K562 (cell line): Measurements from ENCODE around the gene ALDH16A1. TPM values are rescaled to one million over a fixed set of nuclear protein-coding genes. Genes with fewer than 3 reads are reported as not detected.

Experiments
- ADNP ChIP-seq: fragments of 200-800 bp; sonication (Bioruptor generic); IDR thresholded peaks from 2 replicates; pipeline ENCODE4 v1.6.1; 2016; ENCODE audit warnings: missing genetic modification characterization, missing compliant biosample characterization
- ATF7 ChIP-seq: fragments of 450-650 bp; IDR thresholded peaks from 2 replicates; pipeline ENCODE4 v1.7.1; 2014; ENCODE audit warnings: mild to moderate bottlenecking, moderate library complexity
- BRD9 ChIP-seq: fragments of 450-650 bp; IDR thresholded peaks from 2 replicates; pipeline ENCODE4 v1.6.1; 2018; ENCODE audit warnings: low read depth; ENCODE audit not compliant: partially characterized antibody
- C11orf30 ChIP-seq: fragments of 450-650 bp; IDR thresholded peaks from 2 replicates; pipeline ENCODE4 v1.6.1; 2016; ENCODE audit warnings: low read depth, mild to moderate bottlenecking
- CREBBP ChIP-seq: IDR thresholded peaks from one replicate; pipeline ENCODE4 v1.6.1; 2012; ENCODE audit warnings: low read depth, mild to moderate bottlenecking, control low read depth, inconsistent platforms, low read length
- DEAF1 ChIP-seq: fragments of 450-650 bp; formaldehyde crosslinking; IDR thresholded peaks from 2 replicates; pipeline ENCODE4 v1.4.0; 2020; ENCODE audit warnings: mild to moderate bottlenecking, moderate library complexity
- JUND ChIP-seq, 2 experiments: IDR thresholded peaks; 2 replicates in 1 of 2; 3 replicates in 1 of 2; pipeline ENCODE4 v1.6.1; 2011; ENCODE audit warnings: borderline replicate concordance in 2 of 2, low read depth in 2 of 2, low read length in 2 of 2, improper control_type of control experiment in 1 of 2, missing biosample characterization in 1 of 2, missing genetic modification characterization in 1 of 2, missing genetic modification reagents in 1 of 2
- KLF16 ChIP-seq: IDR thresholded peaks from 2 replicates; pipeline ENCODE4 v1.6.1; 2016; ENCODE audit warnings: antibody characterized with exemption
- PHF21A ChIP-seq: fragments of 450-650 bp; IDR thresholded peaks from 2 replicates; pipeline ENCODE4 v1.6.1; 2017; ENCODE audit warnings: low read depth, borderline replicate concordance
- SMARCE1 ChIP-seq: fragments of 450-650 bp; IDR thresholded peaks from 2 replicates; pipeline ENCODE4 v1.7.1; 2016; ENCODE audit warnings: mild to moderate bottlenecking
- SMC3 ChIP-seq: conservative IDR thresholded peaks from 2 replicates; pipeline ENCODE4 v1.6.1; 2011; ENCODE audit warnings: low read depth, low read length, improper control_type of control experiment; ENCODE audit not compliant: insufficient read depth
- SP1 ChIP-seq: sonication (generic); formaldehyde crosslinking; IDR thresholded peaks from 2 replicates; pipeline ENCODE4 v1.8.1; 2022; ENCODE audit warnings: mild to moderate bottlenecking, missing genetic modification reagents
- YY1 ChIP-seq, 3 experiments: IDR thresholded peaks; 2 replicates each; pipeline ENCODE4 v1.6.1; 2011; ENCODE audit warnings: low read length in 2 of 3, mild to moderate bottlenecking in 2 of 3, moderate library complexity in 2 of 3, borderline replicate concordance in 1 of 3, control low read depth in 1 of 3, low read depth in 1 of 3; ENCODE audit not compliant: insufficient read depth in 3 of 3, insufficient replicate concordance in 2 of 3, control insufficient read depth in 1 of 3, insufficient read length in 1 of 3; ENCODE audit errors: extremely low read depth in 1 of 3
- ZFP36 ChIP-seq: fragments of 150-350 bp; IDR thresholded peaks from 2 replicates; pipeline ENCODE4 v1.6.1; 2018; ENCODE audit warnings: low read length, low read depth; ENCODE audit not compliant: partially characterized antibody
- ZNF589 ChIP-seq: fragments of 200-800 bp; sonication (Bioruptor generic); IDR thresholded peaks from 2 replicates; pipeline ENCODE4 v1.6.1; 2016; ENCODE audit warnings: low read depth, missing genetic modification characterization, missing compliant biosample characterization
- polyA plus RNA-seq, 8 experiments: library from polyadenylated mRNA; depleted of rRNA in 4 of 8; stranded (reverse) in 5 of 8; unstranded in 3 of 8; fragments of >200 nt; fragmentation: Nextera tagmentation in 2 of 8; fragmentation: Illumina TruSeq in 1 of 8; extraction: Ambion mirVana in 2 of 8; extraction: Trizol in 1 of 8; gene quantifications; 2 replicates each; pipeline versions ENCODE4 v1.2.1 to v1.2.3, GENCODE V29; 2011 to 2014; ENCODE audit warnings: inconsistent platforms in 1 of 8, missing spikeins in 1 of 8
- total RNA-seq, 7 experiments: library from RNA; depleted of rRNA in 6 of 7; stranded (reverse); fragments of >200 nt in 6 of 7; fragmentation: Illumina TruSeq in 2 of 7; extraction: Trizol in 2 of 7; gene quantifications; 2 replicates each; pipeline versions ENCODE4 v1.2.1 to v1.2.3, GENCODE V29; 2011 to 2021; ENCODE audit warnings: low replicate concordance in 1 of 7
- TF ChIP-seq, protein P1 (sequence below), 2 experiments: IDR thresholded peaks; 2 replicates each; pipeline ENCODE4 v1.6.1; 2011; ENCODE audit warnings: borderline replicate concordance in 1 of 2, control low read depth in 1 of 2, low read depth in 1 of 2, low read length in 1 of 2, mild to moderate bottlenecking in 1 of 2, mixed read lengths in 1 of 2, moderate library complexity in 1 of 2; ENCODE audit not compliant: insufficient read depth in 1 of 2, insufficient read length in 1 of 2, poor library complexity in 1 of 2, severe bottlenecking in 1 of 2; ENCODE audit errors: extremely low read depth in 1 of 2
- TF ChIP-seq, protein P2 (sequence below), 3 experiments: IDR thresholded peaks in 2 of 3; conservative IDR thresholded peaks in 1 of 3; 2 replicates each; pipeline ENCODE4 v1.5.1; 2011 to 2012; ENCODE audit warnings: low read length in 3 of 3, mild to moderate bottlenecking in 3 of 3, control low read depth in 2 of 3, improper control_type of control experiment in 1 of 3, inconsistent platforms in 1 of 3, low read depth in 1 of 3, mixed read lengths in 1 of 3, moderate library complexity in 1 of 3; ENCODE audit not compliant: insufficient read depth in 2 of 3
- TF ChIP-seq, protein P3 (sequence below): sonication (generic); formaldehyde crosslinking; IDR thresholded peaks from 2 replicates; pipeline ENCODE4 v1.8.0; 2022; ENCODE audit warnings: missing genetic modification reagents, mild to moderate bottlenecking, moderate library complexity, borderline replicate concordance

The ALDH16A1 gene
- total and polyA plus RNA-seq, 9 of the 15 experiments (the other 6 are each of a cell fraction or from before 2014, with no cell fraction given), result 2.2 to 52.2 (median 7.6) TPM

DNA sequence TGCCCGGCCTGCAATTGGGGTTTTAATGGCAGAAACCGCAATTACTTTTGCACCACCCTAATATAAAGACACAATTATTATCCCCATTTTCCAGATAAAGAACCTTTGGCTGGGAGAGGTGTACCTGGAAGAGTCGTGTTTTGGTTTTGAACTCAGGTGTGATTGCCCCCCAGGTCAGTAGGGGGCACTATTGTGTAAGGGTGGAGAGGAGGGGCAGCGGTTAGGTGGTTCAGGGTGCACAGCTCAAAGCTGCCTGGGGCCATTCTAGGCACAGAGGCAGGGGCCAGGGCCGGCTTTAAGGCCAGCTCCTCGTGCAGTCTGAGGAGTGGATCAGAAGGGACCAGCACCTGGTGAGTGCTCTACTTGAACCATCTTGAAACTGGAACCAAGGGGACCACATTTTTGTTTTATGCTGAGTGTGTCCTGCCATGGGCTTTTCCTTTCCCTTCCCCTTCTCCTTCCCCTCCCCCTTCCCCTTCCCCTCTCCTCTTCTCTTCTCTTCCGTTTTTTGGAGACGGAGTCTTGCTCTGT is 53.6 kb downstream of the ALDH16A1 start (continued):
- TF ChIP-seq ZFP36 (peak; percentile 19), C11orf30 (peak; percentile 44; the same call in 1 of the 2 replicates), SMC3 (peak; percentile 98), ATF7 (0 out of 2 replicates have a peak, but pooled peaks have one; percentile 10), SP1 (CRISPR knock-in tag) (0 out of 2 replicates have a peak, but pooled peaks have one; percentile 52), CREBBP (no peak), SMARCE1 (no peak), ZNF589 (CRISPR knock-in tag) (no peak), YY1 (IDR thresholded peaks at IDR 0.05; ENCODE audit: borderline replicate concordance in 1 of 3, control insufficient read depth in 1 of 3, extremely low read depth in 1 of 3, insufficient read depth in 3 of 3, insufficient read length in 1 of 3, insufficient replicate concordance in 2 of 3, low read depth in 1 of 3, low read length in 2 of 3) (peak; percentile 27 to 83 (median 71)), DEAF1 (peak; percentile 90), BRD9 (peak; percentile 60), JUND (IDR thresholded peaks at IDR 0.05; ENCODE audit: borderline replicate concordance, low read depth, low read length) (0 out of 2 replicates have a peak, but pooled peaks have one; percentile 21), JUND (tag; IDR thresholded peaks at IDR 0.05; ENCODE audit: borderline replicate concordance, low read depth, low read length) (no peak; the same call in 2 of the 3 replicates), KLF16 (peak; percentile 67), PHF21A (0 out of 2 replicates have a peak, but pooled peaks have one; percentile 51), ADNP (tag) (0 out of 2 replicates have a peak, but pooled peaks have one; percentile 13)
- TF ChIP-seq, protein P1, sequence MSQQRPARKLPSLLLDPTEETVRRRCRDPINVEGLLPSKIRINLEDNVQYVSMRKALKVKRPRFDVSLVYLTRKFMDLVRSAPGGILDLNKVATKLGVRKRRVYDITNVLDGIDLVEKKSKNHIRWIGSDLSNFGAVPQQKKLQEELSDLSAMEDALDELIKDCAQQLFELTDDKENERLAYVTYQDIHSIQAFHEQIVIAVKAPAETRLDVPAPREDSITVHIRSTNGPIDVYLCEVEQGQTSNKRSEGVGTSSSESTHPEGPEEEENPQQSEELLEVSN (IDR thresholded peaks at IDR 0.05; ENCODE audit: borderline replicate concordance in 1 of 2, extremely low read depth in 1 of 2, insufficient read depth in 1 of 2, insufficient read length in 1 of 2, low read depth in 1 of 2, low read length in 1 of 2, poor library complexity in 1 of 2, severe bottlenecking in 1 of 2), result no peak
- TF ChIP-seq, protein P2, sequence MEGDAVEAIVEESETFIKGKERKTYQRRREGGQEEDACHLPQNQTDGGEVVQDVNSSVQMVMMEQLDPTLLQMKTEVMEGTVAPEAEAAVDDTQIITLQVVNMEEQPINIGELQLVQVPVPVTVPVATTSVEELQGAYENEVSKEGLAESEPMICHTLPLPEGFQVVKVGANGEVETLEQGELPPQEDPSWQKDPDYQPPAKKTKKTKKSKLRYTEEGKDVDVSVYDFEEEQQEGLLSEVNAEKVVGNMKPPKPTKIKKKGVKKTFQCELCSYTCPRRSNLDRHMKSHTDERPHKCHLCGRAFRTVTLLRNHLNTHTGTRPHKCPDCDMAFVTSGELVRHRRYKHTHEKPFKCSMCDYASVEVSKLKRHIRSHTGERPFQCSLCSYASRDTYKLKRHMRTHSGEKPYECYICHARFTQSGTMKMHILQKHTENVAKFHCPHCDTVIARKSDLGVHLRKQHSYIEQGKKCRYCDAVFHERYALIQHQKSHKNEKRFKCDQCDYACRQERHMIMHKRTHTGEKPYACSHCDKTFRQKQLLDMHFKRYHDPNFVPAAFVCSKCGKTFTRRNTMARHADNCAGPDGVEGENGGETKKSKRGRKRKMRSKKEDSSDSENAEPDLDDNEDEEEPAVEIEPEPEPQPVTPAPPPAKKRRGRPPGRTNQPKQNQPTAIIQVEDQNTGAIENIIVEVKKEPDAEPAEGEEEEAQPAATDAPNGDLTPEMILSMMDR (IDR thresholded peaks at IDR 0.05 in 2 of 3, conservative IDR thresholded peaks at IDR 0.05 in 1 of 3; ENCODE audit: insufficient read depth in 2 of 3, low read depth in 1 of 3, low read length in 3 of 3), result peak; percentile 92 to 98 (median 96)
- TF ChIP-seq, protein P3, sequence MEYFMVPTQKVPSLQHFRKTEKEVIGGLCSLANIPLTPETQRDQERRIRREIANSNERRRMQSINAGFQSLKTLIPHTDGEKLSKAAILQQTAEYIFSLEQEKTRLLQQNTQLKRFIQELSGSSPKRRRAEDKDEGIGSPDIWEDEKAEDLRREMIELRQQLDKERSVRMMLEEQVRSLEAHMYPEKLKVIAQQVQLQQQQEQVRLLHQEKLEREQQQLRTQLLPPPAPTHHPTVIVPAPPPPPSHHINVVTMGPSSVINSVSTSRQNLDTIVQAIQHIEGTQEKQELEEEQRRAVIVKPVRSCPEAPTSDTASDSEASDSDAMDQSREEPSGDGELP, result peak; percentile 14; the same call in 1 of the 2 replicates
